Upper lobe of left lung (tissue), 6 donors: ENCODE results near the gene ARID1B. TPM values are rescaled to one million over a fixed set of nuclear protein-coding genes. Genes with fewer than 3 reads are reported as not detected.

Experiments used
- ATAC-seq, 2 donors: fragments of 200-7000 bp; cut with Tn5 transposase; one replicate each; pipeline ENCODE4 v1.9.1; 2022; ENCODE audit warnings: mild to moderate bottlenecking in 2 of 2, moderate library complexity in 2 of 2; ENCODE audit not compliant: low FRiP score in 2 of 2
- DNase-seq, 2 donors: peaks; one replicate each; pipeline ENCODE4 v3.0.0-alpha.2; 2019 to 2020
- H3K27ac ChIP-seq, 4 donors: fragments of 200-600 bp; sonication (generic); one replicate each; pipeline ENCODE4 v1.5.1; 2016 to 2019
- H3K27me3 ChIP-seq, 4 donors: fragments of 200-600 bp; sonication (generic); one replicate each; pipeline ENCODE4 v1.5.1; 2017 to 2019
- H3K36me3 ChIP-seq, 4 donors: fragments of 200-600 bp; sonication (generic); one replicate each; pipeline ENCODE4 v1.5.1; 2016 to 2019
- H3K4me1 ChIP-seq, 4 donors: fragments of 200-600 bp; sonication (generic); one replicate each; pipeline ENCODE4 v1.5.1; 2018 to 2019
- H3K4me3 ChIP-seq, 4 donors: fragments of 200-600 bp; sonication (generic); one replicate each; pipeline ENCODE4 v1.5.1; 2017 to 2019; ENCODE audit warnings: mild to moderate bottlenecking in 2 of 4, moderate library complexity in 1 of 4
- H3K9me3 ChIP-seq, 4 donors: fragments of 200-600 bp; sonication (generic); one replicate each; pipeline ENCODE4 v1.5.1; 2018 to 2019
- EP300 ChIP-seq, 4 donors: sonication (generic); formaldehyde crosslinking; IDR thresholded peaks; one replicate each; pipeline ENCODE4 v1.5.1; 2017; ENCODE audit warnings: antibody characterized with exemption in 4 of 4, control low read depth in 2 of 4
- POLR2A ChIP-seq, 4 donors: fragments of 450-650 bp; IDR thresholded peaks; one replicate each; pipeline ENCODE4 v1.5.1; 2016 to 2017; ENCODE audit warnings: antibody characterized with exemption in 4 of 4, mild to moderate bottlenecking in 2 of 4
- POLR2AphosphoS5 ChIP-seq, 2 donors: sonication (generic); formaldehyde crosslinking; IDR thresholded peaks; one replicate each; pipeline ENCODE4 v1.5.1; 2017; ENCODE audit warnings: antibody characterized with exemption in 2 of 2
- WGBS, 2 donors: methylation state at CpG; one replicate each; pipeline ENCODE4 v1.1.5; 2017 to 2018; 5-methylcytosine and 5-hydroxymethylcytosine counted together
- total RNA-seq, 6 donors: library from RNA; depleted of rRNA in 4 of 6; stranded (reverse); fragments of >200 nt in 4 of 6; gene quantifications; one replicate each; pipeline versions ENCODE4 v1.1.0 to v1.2.1, GENCODE V29; 2016 to 2021
- TF ChIP-seq, protein P1 (sequence below), 6 experiments: fragments of 450-650 bp in 4 of 6; fragments of 200-600 bp in 2 of 6; sonication (generic) in 2 of 6; IDR thresholded peaks; one replicate each; pipeline ENCODE4 v1.5.1; 2016 to 2019; ENCODE audit warnings: antibody characterized with exemption in 6 of 6
- donor health status: DM: no; HTN: no; CAD: no; lungs with moderate emphysema.
- donor health status: DM: no; HTN: yes; CAD: no; lungs with severe emphysema.

Gene ARID1B
- total RNA-seq, 6 donors from 2014 or later = 66.4 to 168 (median 109) TPM

DNA sequence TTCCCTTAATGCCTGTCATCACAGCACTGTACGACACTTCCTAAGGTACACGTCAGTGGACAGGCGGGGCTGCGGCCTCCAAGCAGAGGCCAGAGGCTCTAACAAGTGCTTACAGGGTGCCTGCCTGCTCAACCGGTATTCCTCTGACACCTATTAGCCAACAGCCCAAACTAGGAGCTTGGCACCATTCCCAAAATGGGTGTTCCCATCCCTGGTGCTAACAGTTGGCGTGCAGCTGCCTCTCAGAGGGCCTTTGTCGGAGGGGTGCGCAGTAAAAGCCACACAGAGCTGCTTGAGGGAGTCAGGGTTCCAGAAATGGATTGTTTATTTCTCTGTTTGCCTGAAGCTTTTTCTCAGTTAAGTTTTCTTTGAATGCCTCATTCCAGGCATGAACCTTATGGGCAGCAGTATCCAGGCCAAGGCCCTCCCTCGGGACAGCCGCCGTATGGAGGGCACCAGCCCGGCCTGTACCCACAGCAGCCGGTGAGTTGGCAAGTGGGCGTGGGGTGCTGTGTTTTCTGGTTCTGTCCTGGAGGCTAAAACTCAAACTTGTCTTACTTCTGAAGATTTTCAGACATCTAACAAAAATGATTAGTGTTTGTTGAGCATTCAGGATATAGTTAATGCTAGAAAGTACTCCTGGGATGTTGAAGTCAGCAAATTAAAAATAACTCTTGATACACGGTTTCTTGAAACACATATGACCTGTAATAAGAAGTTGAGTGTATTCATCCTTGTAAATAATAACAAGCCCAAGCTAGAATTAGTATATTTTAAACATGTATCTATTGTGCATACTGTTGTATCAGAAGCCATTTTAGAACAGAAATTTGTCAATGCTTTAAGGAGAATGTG lies 421.5 kb downstream of the ARID1B start:
- peaks cover 0 to 8% (median 4%) of the 10 kb centered on the region in 4 donors for H3K4me1 ChIP-seq
- DNase-seq (peak; percentile 85 to 95), ATAC-seq (peak; percentile 71 to 92)
- TF ChIP-seq POLR2A (IDR thresholded peaks at IDR 0.05) = no peak
- peak; percentile 44 to 65 for TF ChIP-seq POLR2AphosphoS5 (IDR thresholded peaks at IDR 0.05)
- TF ChIP-seq EP300 (IDR thresholded peaks at IDR 0.05) = peak in 1 of 4 donors; percentile 50
- peak overlapping the region in 3 of 4 donors; percentile 39 to 54 (median 47) for H3K27ac ChIP-seq
- H3K9me3 ChIP-seq = no peaks in the 10 kb centered on the region
- 48 to 63% methylated on average over 14 to 15 of the region's 15 CpGs for WGBS, 2 donors
- no peaks in the 10 kb centered on the region for H3K27me3 ChIP-seq
- no peak overlapping the region for H3K4me3 ChIP-seq
- H3K36me3 ChIP-seq = peaks cover 22 to 48% (median 39%) of the 10 kb centered on the region in 4 donors

DNA sequence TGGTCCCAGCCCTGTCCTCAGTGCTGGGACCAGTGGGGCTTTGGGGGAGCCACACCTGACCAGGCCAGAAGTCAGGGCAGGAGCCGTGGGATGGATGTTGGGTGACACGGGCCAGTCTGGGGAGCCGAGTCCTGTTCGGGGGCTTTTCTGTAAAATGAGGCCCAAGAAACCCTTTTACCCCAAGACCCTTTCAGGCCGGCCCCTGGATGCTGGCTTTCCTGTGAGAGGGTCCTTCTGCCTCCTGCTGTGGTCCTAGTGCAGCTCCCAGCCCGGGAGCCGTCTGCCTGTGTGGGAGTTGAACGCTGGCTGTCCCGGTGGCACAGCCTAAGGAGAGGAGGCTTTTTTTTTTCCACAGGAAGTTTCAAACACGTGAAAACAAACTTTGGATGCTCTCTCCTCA lies 422.9 kb downstream of the ARID1B start:
- Histone ChIP-seq H3K27me3 (no peaks in the 10 kb centered on the region), H3K36me3 (peaks cover 25 to 62% (median 39%) of the 10 kb centered on the region in 4 donors), H3K4me1 (peaks cover 0 to 9% (median 4%) of the 10 kb centered on the region in 4 donors), H3K27ac (no peak overlapping the region), H3K4me3 (no peak overlapping the region), H3K9me3 (no peaks in the 10 kb centered on the region)
- TF ChIP-seq POLR2AphosphoS5 (IDR thresholded peaks at IDR 0.05) = no peak
- no peak for TF ChIP-seq EP300 (IDR thresholded peaks at IDR 0.05)
- no peak for TF ChIP-seq POLR2A (IDR thresholded peaks at IDR 0.05)
- TF ChIP-seq, protein P1, sequence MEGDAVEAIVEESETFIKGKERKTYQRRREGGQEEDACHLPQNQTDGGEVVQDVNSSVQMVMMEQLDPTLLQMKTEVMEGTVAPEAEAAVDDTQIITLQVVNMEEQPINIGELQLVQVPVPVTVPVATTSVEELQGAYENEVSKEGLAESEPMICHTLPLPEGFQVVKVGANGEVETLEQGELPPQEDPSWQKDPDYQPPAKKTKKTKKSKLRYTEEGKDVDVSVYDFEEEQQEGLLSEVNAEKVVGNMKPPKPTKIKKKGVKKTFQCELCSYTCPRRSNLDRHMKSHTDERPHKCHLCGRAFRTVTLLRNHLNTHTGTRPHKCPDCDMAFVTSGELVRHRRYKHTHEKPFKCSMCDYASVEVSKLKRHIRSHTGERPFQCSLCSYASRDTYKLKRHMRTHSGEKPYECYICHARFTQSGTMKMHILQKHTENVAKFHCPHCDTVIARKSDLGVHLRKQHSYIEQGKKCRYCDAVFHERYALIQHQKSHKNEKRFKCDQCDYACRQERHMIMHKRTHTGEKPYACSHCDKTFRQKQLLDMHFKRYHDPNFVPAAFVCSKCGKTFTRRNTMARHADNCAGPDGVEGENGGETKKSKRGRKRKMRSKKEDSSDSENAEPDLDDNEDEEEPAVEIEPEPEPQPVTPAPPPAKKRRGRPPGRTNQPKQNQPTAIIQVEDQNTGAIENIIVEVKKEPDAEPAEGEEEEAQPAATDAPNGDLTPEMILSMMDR (IDR thresholded peaks at IDR 0.05) = no peak
- ATAC-seq (no peak), DNase-seq (no peak)
- 86 to 88% methylated on average over 10 of the region's 10 CpGs for WGBS, 2 donors

DNA sequence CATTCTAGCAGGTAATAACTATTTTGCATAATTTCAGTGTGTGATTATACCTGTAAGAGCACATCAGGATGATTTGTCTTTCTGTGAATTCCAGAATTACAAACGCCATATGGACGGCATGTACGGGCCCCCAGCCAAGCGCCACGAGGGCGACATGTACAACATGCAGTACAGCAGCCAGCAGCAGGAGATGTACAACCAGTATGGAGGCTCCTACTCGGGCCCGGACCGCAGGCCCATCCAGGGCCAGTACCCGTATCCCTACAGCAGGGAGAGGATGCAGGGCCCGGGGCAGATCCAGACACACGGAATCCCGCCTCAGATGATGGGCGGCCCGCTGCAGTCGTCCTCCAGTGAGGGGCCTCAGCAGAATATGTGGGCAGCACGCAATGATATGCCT lies 423.4 kb downstream of the ARID1B start:
- Histone ChIP-seq H3K27ac (no peak overlapping the region), H3K36me3 (peaks cover 25 to 65% (median 39%) of the 10 kb centered on the region in 4 donors), H3K9me3 (no peaks in the 10 kb centered on the region), H3K4me1 (peaks cover 0 to 9% (median 4%) of the 10 kb centered on the region in 4 donors), H3K4me3 (no peak overlapping the region), H3K27me3 (no peaks in the 10 kb centered on the region)
- peak in 1 of 2 donors; percentile 69 for DNase-seq
- TF ChIP-seq, protein P1 (IDR thresholded peaks at IDR 0.05) = no peak
- no peak for TF ChIP-seq EP300 (IDR thresholded peaks at IDR 0.05)
- TF ChIP-seq POLR2A (IDR thresholded peaks at IDR 0.05) = no peak
- no peak for TF ChIP-seq POLR2AphosphoS5 (IDR thresholded peaks at IDR 0.05)
- WGBS, 2 donors = 90 to 97% methylated on average over 10 to 17 of the region's 17 CpGs
- no peak for ATAC-seq

DNA sequence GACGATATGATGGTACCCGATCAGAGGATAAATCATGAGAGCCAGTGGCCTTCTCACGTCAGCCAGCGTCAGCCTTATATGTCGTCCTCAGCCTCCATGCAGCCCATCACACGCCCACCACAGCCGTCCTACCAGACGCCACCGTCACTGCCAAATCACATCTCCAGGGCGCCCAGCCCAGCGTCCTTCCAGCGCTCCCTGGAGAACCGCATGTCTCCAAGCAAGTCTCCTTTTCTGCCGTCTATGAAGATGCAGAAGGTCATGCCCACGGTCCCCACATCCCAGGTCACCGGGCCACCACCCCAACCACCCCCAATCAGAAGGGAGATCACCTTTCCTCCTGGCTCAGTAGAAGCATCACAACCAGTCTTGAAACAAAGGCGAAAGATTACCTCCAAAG lies 423.9 kb downstream of the ARID1B start:
- 97 to 98% methylated on average over 17 of the region's 17 CpGs for WGBS, 2 donors
- no peaks in the 10 kb centered on the region for H3K9me3 ChIP-seq
- no peak for TF ChIP-seq POLR2AphosphoS5 (IDR thresholded peaks at IDR 0.05)
- TF ChIP-seq, protein P1 (IDR thresholded peaks at IDR 0.05) = no peak
- no peak for TF ChIP-seq POLR2A (IDR thresholded peaks at IDR 0.05)
- TF ChIP-seq EP300 (IDR thresholded peaks at IDR 0.05) = no peak
- no peak overlapping the region for H3K27ac ChIP-seq
- H3K4me1 ChIP-seq = peaks cover 0 to 9% (median 4%) of the 10 kb centered on the region in 4 donors
- H3K27me3 ChIP-seq = no peaks in the 10 kb centered on the region
- peaks cover 25 to 68% (median 38%) of the 10 kb centered on the region in 4 donors for H3K36me3 ChIP-seq
- peak in 1 of 2 donors; percentile 66 for DNase-seq
- no peak overlapping the region for H3K4me3 ChIP-seq
- ATAC-seq = no peak

DNA sequence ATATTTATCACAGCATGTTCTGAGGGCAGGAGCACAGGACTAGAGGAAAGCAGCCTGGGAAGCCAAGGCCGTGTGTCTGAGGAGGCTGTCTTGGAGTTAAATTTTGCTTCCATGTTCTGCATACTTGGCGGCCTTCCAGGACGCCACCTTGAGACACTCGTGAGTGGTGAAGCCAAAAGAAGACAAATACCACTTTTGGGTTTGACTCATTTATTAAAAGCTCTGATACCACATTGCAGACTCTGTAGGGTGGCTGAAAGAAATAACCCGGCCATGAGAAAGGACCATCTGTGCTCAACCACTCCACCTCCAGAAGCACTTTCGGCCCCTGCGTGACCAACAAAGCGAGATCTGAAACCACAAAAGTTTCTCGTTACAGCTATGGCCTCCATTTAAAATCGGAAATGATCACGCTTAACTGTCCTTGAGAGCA lies 426.1 kb downstream of the ARID1B start:
- ATAC-seq = no peak
- 71 to 74% methylated on average over 11 of the region's 11 CpGs for WGBS, 2 donors

More for the DNA sequence above, 426.1 kb downstream of the ARID1B start:
- Histone ChIP-seq H3K27ac (peak overlapping the region in 1 of 4 donors; percentile 8), H3K4me3 (no peak overlapping the region), H3K36me3 (peaks cover 26 to 76% (median 45%) of the 10 kb centered on the region in 4 donors), H3K27me3 (no peaks in the 10 kb centered on the region), H3K4me1 (peaks cover 0 to 9% (median 4%) of the 10 kb centered on the region in 4 donors), H3K9me3 (no peaks in the 10 kb centered on the region)
- DNase-seq = no peak
- TF ChIP-seq POLR2A (IDR thresholded peaks at IDR 0.05) = no peak
- TF ChIP-seq, protein P1 (IDR thresholded peaks at IDR 0.05) = no peak
- TF ChIP-seq EP300 (IDR thresholded peaks at IDR 0.05) = no peak
- no peak for TF ChIP-seq POLR2AphosphoS5 (IDR thresholded peaks at IDR 0.05)
